K562 (cell line): ENCODE data around the gene CADPS2. TPM values are rescaled to one million over a fixed set of nuclear protein-coding genes. Genes with fewer than 3 reads are reported as not detected.

Experiments used
- ATAC-seq: fragments of 200-7000 bp; cut with Tn5 transposase; 3 replicates; pipeline ENCODE4 v1.9.1; 2020; ENCODE audit warnings: moderate library complexity
- BruUV-seq: library from RNA; stranded (reverse); fragments of 400-500 nt; replicated peaks from 2 replicates; lab custom pipeline; 2021; lab: Mats Ljungman, UMichigan
- CTCF ChIA-PET: fragments of 300-600 bp; formaldehyde crosslinking; extraction: SDS; loops from one replicate; lab custom pipeline; 2021; ENCODE audit warnings: low intra/inter-chr PET ratio; lab: Yijun Ruan, JAX
- POLR2A ChIA-PET: fragments of 300-600, 350-650 bp; sonication (Branson Sonifier 250); formaldehyde crosslinking; extraction: SDS; loops from one replicate; lab custom pipeline; 2021; ENCODE audit warnings: antibody characterized with exemption, inconsistent platforms; lab: Yijun Ruan, JAX
- DNase-seq, 4 experiments: peaks; one replicate each; pipeline versions ENCODE4 v3.0.0 to v3.0.0-alpha.2; 2011 to 2018; ENCODE audit warnings: low spot score in 3 of 4, mixed read lengths in 3 of 4; ENCODE audit errors: extremely low read depth in 1 of 4
- FAIRE-seq: peaks from 2 replicates; lab custom pipeline; 2011; peaks lifted over from hg19 to GRCh38; lab: Jason Lieb, UNC
- H2AFZ ChIP-seq: 2 replicates; pipeline ENCODE4 v1.6.0; 2011; ENCODE audit warnings: low read depth, low read length, control low read depth, inconsistent platforms
- H3K27ac ChIP-seq: fragments of 200-600 bp; 3 replicates; pipeline ENCODE4 v1.8.0; 2011; ENCODE audit warnings: low read depth, mild to moderate bottlenecking, control low read depth, inconsistent platforms, low read length, moderate library complexity, mixed read lengths; ENCODE audit errors: extremely low read depth
- H3K27me3 ChIP-seq, 2 experiments: fragments of 300-600 bp in 1 of 2; 2 replicates in 1 of 2; 3 replicates in 1 of 2; pipeline versions ENCODE4 v1.6.0 to v1.8.0; 2011; ENCODE audit warnings: inconsistent platforms in 2 of 2, low read length in 2 of 2, mild to moderate bottlenecking in 1 of 2, mixed read lengths in 1 of 2, moderate library complexity in 1 of 2; ENCODE audit not compliant: control insufficient read depth in 2 of 2, insufficient read depth in 2 of 2
- H3K36me3 ChIP-seq: fragments of 300-600 bp; 3 replicates; pipeline ENCODE4 v1.8.0; 2011; ENCODE audit warnings: mild to moderate bottlenecking, low read length, inconsistent platforms; ENCODE audit not compliant: control insufficient read depth, insufficient read depth
- H3K4me1 ChIP-seq, 2 experiments: fragments of 200-600 bp in 1 of 2; replicated peaks in 1 of 2; 2 replicates in 1 of 2; 3 replicates in 1 of 2; pipeline versions ENCODE4 v1.5.1 to v1.8.0; 2011; ENCODE audit warnings: inconsistent platforms in 2 of 2, low read length in 2 of 2, mild to moderate bottlenecking in 1 of 2, mixed read lengths in 1 of 2, moderate library complexity in 1 of 2; ENCODE audit not compliant: control insufficient read depth in 2 of 2, insufficient read depth in 2 of 2
- H3K4me2 ChIP-seq: 2 replicates; pipeline ENCODE4 v1.6.1; 2011; ENCODE audit warnings: low read length, control low read depth, inconsistent platforms, mixed read lengths; ENCODE audit not compliant: insufficient read depth
- H3K4me3 ChIP-seq: fragments of 200-600 bp; sonication (generic), shearing (Covaris generic); 2 replicates; pipeline ENCODE4 v1.5.1; 2016; ENCODE audit warnings: control low read depth, inconsistent platforms
- H3K79me2 ChIP-seq: fragments of 200-600 bp; 3 replicates; pipeline ENCODE4 v1.8.0; 2011; ENCODE audit warnings: low read length, inconsistent platforms; ENCODE audit not compliant: control insufficient read depth, insufficient read depth
- H3K9ac ChIP-seq, 2 experiments: 2 replicates each; pipeline versions ENCODE4 v1.6.0 to v1.6.1; 2011; ENCODE audit warnings: low read depth in 2 of 2, low read length in 2 of 2, control low read depth in 1 of 2, inconsistent platforms in 1 of 2, mild to moderate bottlenecking in 1 of 2, mixed read lengths in 1 of 2; ENCODE audit not compliant: insufficient read depth in 1 of 2
- H3K9me1 ChIP-seq: one replicate; pipeline ENCODE4 v1.6.0; 2011; ENCODE audit warnings: inconsistent platforms, mild to moderate bottlenecking, low read length, moderate library complexity; ENCODE audit not compliant: control insufficient read depth, insufficient read depth
- H3K9me3 ChIP-seq: replicated peaks from 2 replicates; pipeline ENCODE4 v1.5.1; 2011; ENCODE audit warnings: low read depth, low read length, inconsistent platforms; ENCODE audit not compliant: control insufficient read depth, insufficient read depth
- H4K20me1 ChIP-seq: replicated peaks from 2 replicates; pipeline ENCODE4 v1.6.1; 2011; ENCODE audit warnings: low read length, inconsistent platforms, mixed read lengths; ENCODE audit not compliant: control insufficient read depth, insufficient read depth
- KLF13 ChIP-seq: fragments of 450-650 bp; IDR thresholded peaks from 2 replicates; pipeline ENCODE4 v1.6.1; 2016; ENCODE audit warnings: missing genetic modification characterization, low read depth, mild to moderate bottlenecking, missing compliant biosample characterization, moderate library complexity, borderline replicate concordance
- in situ Hi-C: fragments of 300-500 bp; cut with MboI; formaldehyde crosslinking; loops from 4 replicates; pipeline ENCODE4 v1.15.0; 2018; ENCODE audit warnings: inconsistent platforms, mixed read lengths
- intact Hi-C: fragments of 100-400 bp; cut with micrococcal nuclease; formaldehyde crosslinking; loops from 2 replicates; pipeline ENCODE4 v1.14.2; 2022
- polyA plus RNA-seq, 8 experiments: library from polyadenylated mRNA; depleted of rRNA in 4 of 8; stranded (reverse) in 5 of 8; unstranded in 3 of 8; fragments of >200 nt; fragmentation: Nextera tagmentation in 2 of 8; fragmentation: Illumina TruSeq in 1 of 8; extraction: Ambion mirVana in 2 of 8; extraction: Trizol in 1 of 8; gene quantifications; 2 replicates each; pipeline versions ENCODE4 v1.2.1 to v1.2.3, GENCODE V29; 2011 to 2014; ENCODE audit warnings: inconsistent platforms in 1 of 8, missing spikeins in 1 of 8
- total RNA-seq, 7 experiments: library from RNA; depleted of rRNA in 6 of 7; stranded (reverse); fragments of >200 nt in 6 of 7; fragmentation: Illumina TruSeq in 2 of 7; extraction: Trizol in 2 of 7; gene quantifications; 2 replicates each; pipeline versions ENCODE4 v1.2.1 to v1.2.3, GENCODE V29; 2011 to 2021; ENCODE audit warnings: low replicate concordance in 1 of 7
- TF ChIP-seq, protein P1 (sequence below): fragments of 250-450 bp; sonication (Bioruptor Pico); IDR thresholded peaks from 2 replicates; pipeline ENCODE4 v1.5.0; 2021; ENCODE audit warnings: mild to moderate bottlenecking, moderate library complexity
- TF ChIP-seq, protein P2 (sequence below): fragments of 450-650 bp; IDR thresholded peaks from 2 replicates; pipeline ENCODE4 v1.7.0; 2016; ENCODE audit warnings: borderline replicate concordance
- TF ChIP-seq, protein P3 (sequence below): fragments of 450-650 bp; IDR thresholded peaks from 2 replicates; pipeline ENCODE4 v1.6.1; 2016; ENCODE audit warnings: mild to moderate bottlenecking
- TF ChIP-seq, protein P4 (sequence below): fragments of 250-450 bp; sonication (Bioruptor Pico); IDR thresholded peaks from 2 replicates; pipeline ENCODE4 v1.8.0; 2021; ENCODE audit warnings: borderline replicate concordance, mild to moderate bottlenecking, moderate library complexity; ENCODE audit not compliant: poor library complexity, severe bottlenecking

The CADPS2 gene
- total and polyA plus RNA-seq, 9 of the 15 experiments (the other 6 are each of a cell fraction or from before 2014, with no cell fraction given) = 0.03 to 0.14 (median 0.04) TPM; not detected in 1

DNA sequence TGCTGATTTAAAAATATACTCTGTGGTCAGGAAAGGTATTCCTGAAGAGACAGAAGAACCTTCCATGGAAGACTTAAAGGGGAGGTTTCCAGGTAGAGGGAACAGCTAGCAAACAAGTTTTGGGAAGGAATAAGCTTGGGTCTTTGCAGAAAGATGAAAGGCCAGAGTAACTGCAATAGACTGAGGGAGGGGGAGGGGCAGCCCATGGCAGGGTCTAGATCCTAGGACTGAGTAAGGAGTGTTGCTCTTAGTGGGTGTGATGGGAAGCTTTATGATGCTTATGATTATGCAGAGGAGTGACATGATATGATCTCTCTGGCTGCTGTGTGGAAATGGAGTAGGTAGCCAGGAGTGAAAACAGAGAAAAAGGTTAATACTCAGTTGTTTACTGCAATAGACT is 491.7 kb downstream of the CADPS2 start:
- no peak for FAIRE-seq
- no peak for ATAC-seq
- H3K79me2 ChIP-seq = no peaks in the 10 kb centered on the region
- intact Hi-C loops = no loop called here
- no peak overlapping the region for H3K27ac ChIP-seq
- no peaks in the 10 kb centered on the region for H3K36me3 ChIP-seq
- no peaks in the 10 kb centered on the region for H3K4me1 ChIP-seq
- ChIA-PET POLR2A (no interaction called here), CTCF (no interaction called here)
- H3K27me3 ChIP-seq = no peaks in the 10 kb centered on the region
- BruUV-seq = no TSS peak
- H3K4me2 ChIP-seq = no peak overlapping the region
- in situ Hi-C loops = no loop called here
- H3K9ac ChIP-seq = no peak overlapping the region
- no peak overlapping the region for H2AFZ ChIP-seq
- no peaks in the 10 kb centered on the region for H3K9me3 ChIP-seq
- TF ChIP-seq, protein P1, sequence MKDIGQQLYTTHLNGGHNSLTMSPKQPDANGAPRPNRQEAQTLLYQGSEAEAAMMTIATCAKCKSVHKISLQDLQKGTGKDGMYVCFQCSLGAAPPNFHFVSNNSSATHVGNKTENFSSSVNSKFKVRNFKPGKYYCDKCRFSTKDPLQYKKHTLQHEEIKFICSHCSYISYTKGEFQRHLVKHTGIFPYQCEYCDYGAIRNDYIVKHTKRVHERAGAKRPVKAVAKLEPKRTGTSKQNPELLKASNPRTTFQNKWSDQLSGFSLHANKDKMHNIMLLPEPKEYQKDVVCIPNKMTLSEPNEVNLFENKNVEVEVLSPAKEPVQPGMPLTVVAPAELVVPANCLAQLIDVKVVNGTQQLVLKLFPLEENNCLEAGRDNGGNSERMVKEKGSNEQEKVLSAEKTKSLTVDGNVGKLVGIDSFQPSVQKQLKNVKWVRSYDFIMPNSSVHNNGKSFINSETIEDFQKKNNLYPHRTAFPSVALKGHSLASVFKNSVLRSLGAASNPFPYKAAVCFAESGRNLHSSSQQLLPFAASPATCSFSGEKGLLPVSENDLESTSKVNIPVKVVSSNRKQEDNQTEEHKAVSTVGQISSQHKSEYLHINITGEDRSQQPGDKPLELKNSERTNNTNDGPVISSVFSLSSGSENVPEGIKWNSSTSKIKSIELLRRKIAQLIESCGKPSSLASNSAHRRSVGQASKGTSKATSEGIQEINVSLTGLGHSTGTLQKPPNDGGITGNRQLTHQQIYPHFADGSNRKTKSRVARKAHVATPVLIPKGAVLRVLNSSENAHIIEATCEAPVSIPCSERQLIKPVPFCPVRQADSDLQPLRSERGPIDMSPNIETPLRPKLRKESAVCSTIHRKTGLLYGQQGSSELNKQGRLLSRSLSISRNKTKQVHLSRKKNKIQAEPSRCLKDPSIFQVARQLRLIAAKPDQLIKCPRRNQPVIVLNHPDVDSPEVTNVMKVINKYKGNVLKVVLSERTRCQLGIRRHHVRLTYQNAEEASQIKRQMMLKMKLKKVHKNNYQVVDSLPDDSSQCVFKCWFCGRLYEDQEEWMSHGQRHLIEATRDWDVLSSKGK = no peak
- TF ChIP-seq, protein P2, sequence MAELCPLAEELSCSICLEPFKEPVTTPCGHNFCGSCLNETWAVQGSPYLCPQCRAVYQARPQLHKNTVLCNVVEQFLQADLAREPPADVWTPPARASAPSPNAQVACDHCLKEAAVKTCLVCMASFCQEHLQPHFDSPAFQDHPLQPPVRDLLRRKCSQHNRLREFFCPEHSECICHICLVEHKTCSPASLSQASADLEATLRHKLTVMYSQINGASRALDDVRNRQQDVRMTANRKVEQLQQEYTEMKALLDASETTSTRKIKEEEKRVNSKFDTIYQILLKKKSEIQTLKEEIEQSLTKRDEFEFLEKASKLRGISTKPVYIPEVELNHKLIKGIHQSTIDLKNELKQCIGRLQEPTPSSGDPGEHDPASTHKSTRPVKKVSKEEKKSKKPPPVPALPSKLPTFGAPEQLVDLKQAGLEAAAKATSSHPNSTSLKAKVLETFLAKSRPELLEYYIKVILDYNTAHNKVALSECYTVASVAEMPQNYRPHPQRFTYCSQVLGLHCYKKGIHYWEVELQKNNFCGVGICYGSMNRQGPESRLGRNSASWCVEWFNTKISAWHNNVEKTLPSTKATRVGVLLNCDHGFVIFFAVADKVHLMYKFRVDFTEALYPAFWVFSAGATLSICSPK = no peak
- TF ChIP-seq, protein P3, sequence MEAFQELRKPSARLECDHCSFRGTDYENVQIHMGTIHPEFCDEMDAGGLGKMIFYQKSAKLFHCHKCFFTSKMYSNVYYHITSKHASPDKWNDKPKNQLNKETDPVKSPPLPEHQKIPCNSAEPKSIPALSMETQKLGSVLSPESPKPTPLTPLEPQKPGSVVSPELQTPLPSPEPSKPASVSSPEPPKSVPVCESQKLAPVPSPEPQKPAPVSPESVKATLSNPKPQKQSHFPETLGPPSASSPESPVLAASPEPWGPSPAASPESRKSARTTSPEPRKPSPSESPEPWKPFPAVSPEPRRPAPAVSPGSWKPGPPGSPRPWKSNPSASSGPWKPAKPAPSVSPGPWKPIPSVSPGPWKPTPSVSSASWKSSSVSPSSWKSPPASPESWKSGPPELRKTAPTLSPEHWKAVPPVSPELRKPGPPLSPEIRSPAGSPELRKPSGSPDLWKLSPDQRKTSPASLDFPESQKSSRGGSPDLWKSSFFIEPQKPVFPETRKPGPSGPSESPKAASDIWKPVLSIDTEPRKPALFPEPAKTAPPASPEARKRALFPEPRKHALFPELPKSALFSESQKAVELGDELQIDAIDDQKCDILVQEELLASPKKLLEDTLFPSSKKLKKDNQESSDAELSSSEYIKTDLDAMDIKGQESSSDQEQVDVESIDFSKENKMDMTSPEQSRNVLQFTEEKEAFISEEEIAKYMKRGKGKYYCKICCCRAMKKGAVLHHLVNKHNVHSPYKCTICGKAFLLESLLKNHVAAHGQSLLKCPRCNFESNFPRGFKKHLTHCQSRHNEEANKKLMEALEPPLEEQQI = no peak
- TF ChIP-seq, protein P4, sequence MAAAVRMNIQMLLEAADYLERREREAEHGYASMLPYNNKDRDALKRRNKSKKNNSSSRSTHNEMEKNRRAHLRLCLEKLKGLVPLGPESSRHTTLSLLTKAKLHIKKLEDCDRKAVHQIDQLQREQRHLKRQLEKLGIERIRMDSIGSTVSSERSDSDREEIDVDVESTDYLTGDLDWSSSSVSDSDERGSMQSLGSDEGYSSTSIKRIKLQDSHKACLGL = no peak
- no peak for TF ChIP-seq KLF13
- no peaks in the 10 kb centered on the region for H3K9me1 ChIP-seq
- H3K4me3 ChIP-seq = no peak overlapping the region
- H4K20me1 ChIP-seq = no peaks in the 10 kb centered on the region
- DNase-seq = no peak
